Neural progenitor cell (in vitro differentiated cells): ENCODE data around the gene NLGN4X. TPM values are rescaled to one million over a fixed set of nuclear protein-coding genes. Genes with fewer than 3 reads are reported as not detected.

Source experiments
- DNase-seq: peaks from one replicate; pipeline ENCODE4 v3.0.0-alpha.2; 2016; ENCODE audit warnings: low spot score
- H2AFZ ChIP-seq: fragments of 200-600 bp; sonication (generic); replicated peaks from 2 replicates; pipeline ENCODE4 v1.6.1; 2016; ENCODE audit warnings: antibody characterized with exemption
- H3F3A ChIP-seq: fragments of 200-600 bp; sonication (generic); 2 replicates; pipeline ENCODE4 v1.6.1; 2016; ENCODE audit warnings: antibody characterized with exemption, low read depth
- H3K27ac ChIP-seq: fragments of 200-600 bp; sonication (generic); 2 replicates; pipeline ENCODE4 v1.5.1; 2016; ENCODE audit warnings: mild to moderate bottlenecking
- H3K27me3 ChIP-seq: fragments of 200-600 bp; sonication (generic); 2 replicates; pipeline ENCODE4 v1.6.1; 2016; ENCODE audit warnings: mild to moderate bottlenecking, moderate library complexity
- H3K36me3 ChIP-seq: fragments of 200-600 bp; sonication (generic); 2 replicates; pipeline ENCODE4 v1.5.1; 2016
- H3K4me1 ChIP-seq: fragments of 200-600 bp; sonication (generic); 2 replicates; pipeline ENCODE4 v1.6.1; 2016; ENCODE audit warnings: mixed run types
- H3K4me2 ChIP-seq: fragments of 200-600 bp; sonication (generic); 2 replicates; pipeline ENCODE4 v1.6.1; 2016
- H3K4me3 ChIP-seq: fragments of 200-600 bp; sonication (generic); 2 replicates; pipeline ENCODE4 v1.5.1; 2016
- H3K79me2 ChIP-seq: fragments of 200-600 bp; sonication (generic); 2 replicates; pipeline ENCODE4 v1.6.1; 2016; ENCODE audit warnings: low read depth
- H3K9ac ChIP-seq: fragments of 200-600 bp; sonication (generic); 2 replicates; pipeline ENCODE4 v1.6.1; 2016
- H3K9me3 ChIP-seq: fragments of 200-600 bp; sonication (generic); 2 replicates; pipeline ENCODE4 v1.5.1; 2016; ENCODE audit warnings: low read depth
- H4K20me1 ChIP-seq: fragments of 200-600 bp; sonication (generic); 2 replicates; pipeline ENCODE4 v1.6.1; 2016; ENCODE audit warnings: low read depth
- H3K27ac Mint-ChIP-seq: 3 replicates; pipeline ENCODE4 v1.8.0; 2021; ENCODE audit warnings: mixed read lengths
- H3K27me3 Mint-ChIP-seq: 2 replicates; pipeline ENCODE4 v1.8.0; 2022; ENCODE audit warnings: low read depth, mild to moderate bottlenecking, inconsistent platforms, moderate library complexity, mixed read lengths; ENCODE audit not compliant: insufficient read depth
- H3K36me3 Mint-ChIP-seq: 3 replicates; pipeline ENCODE4 v1.8.0; 2021; ENCODE audit warnings: mixed read lengths
- H3K4me1 Mint-ChIP-seq: 3 replicates; pipeline ENCODE4 v1.8.0; 2021; ENCODE audit warnings: mixed read lengths
- H3K4me3 Mint-ChIP-seq: 3 replicates; pipeline ENCODE4 v1.8.0; 2021; ENCODE audit warnings: mild to moderate bottlenecking, moderate library complexity, mixed read lengths
- H3K9me3 Mint-ChIP-seq: 3 replicates; pipeline ENCODE4 v1.8.0; 2020; ENCODE audit warnings: mixed read lengths
- CTCF ChIP-seq: fragments of 200-600 bp; sonication (generic); IDR thresholded peaks from 2 replicates; pipeline ENCODE4 v1.5.1; 2017; ENCODE audit warnings: antibody characterized with exemption, mild to moderate bottlenecking
- EZH2 ChIP-seq: fragments of 200-600 bp; sonication (generic); IDR thresholded peaks from 2 replicates; pipeline ENCODE4 v1.6.1; 2017; ENCODE audit warnings: antibody characterized with exemption, mild to moderate bottlenecking, moderate library complexity
- EZH2phosphoT487 ChIP-seq: fragments of 200-600 bp; sonication (generic); IDR thresholded peaks from 2 replicates; pipeline ENCODE4 v1.6.1; 2017; ENCODE audit warnings: antibody characterized with exemption
- total RNA-seq: library from RNA; depleted of rRNA; stranded (reverse); fragments of >200 nt; gene quantifications from 2 replicates; pipeline ENCODE4 v1.2.3, GENCODE V29; 2015; ENCODE audit warnings: low replicate concordance

NLGN4X gene
- total RNA-seq, 1 donor from 2014 or later = 10.1 TPM

- H3K27me3 ChIP-seq = no peaks in the 10 kb centered on the region
- DNase-seq = no peak
- H3K9ac ChIP-seq = no peak overlapping the region
- H3K79me2 ChIP-seq = no peaks in the 10 kb centered on the region
- H4K20me1 ChIP-seq = no peaks in the 10 kb centered on the region
- H3K9me3 Mint-ChIP-seq = no peaks in the 10 kb centered on the region
- no peaks in the 10 kb centered on the region for H3K4me1 ChIP-seq
- no peak overlapping the region for H3K4me3 Mint-ChIP-seq
- no peaks in the 10 kb centered on the region for H3K36me3 ChIP-seq
- no peaks in the 10 kb centered on the region for H3K27me3 Mint-ChIP-seq
- no peak overlapping the region for H3K4me3 ChIP-seq
- H2AFZ ChIP-seq = no peak overlapping the region
- H3F3A ChIP-seq = no peaks in the 10 kb centered on the region
- no peak overlapping the region for H3K27ac Mint-ChIP-seq
- peaks cover 2% of the 10 kb centered on the region for H3K36me3 Mint-ChIP-seq
- peaks cover 7% of the 10 kb centered on the region for H3K9me3 ChIP-seq
- no peak overlapping the region for H3K27ac ChIP-seq
- H3K4me1 Mint-ChIP-seq = no peaks in the 10 kb centered on the region
- H3K4me2 ChIP-seq = no peak overlapping the region
- no peak for TF ChIP-seq EZH2phosphoT487
- no peak for TF ChIP-seq EZH2
- no peak for TF ChIP-seq CTCF
Observed at GRCh38 chrX:5959286-5959685, 269.4 kb downstream of the NLGN4X start.

- Histone ChIP-seq H3K9me3 (peaks cover 7% of the 10 kb centered on the region), H3K4me2 (no peak overlapping the region), H3K4me3 (no peak overlapping the region), H3K9ac (no peak overlapping the region), H3K79me2 (no peaks in the 10 kb centered on the region), H3K27ac (no peak overlapping the region), H3K27me3 (no peaks in the 10 kb centered on the region), H4K20me1 (no peaks in the 10 kb centered on the region), H2AFZ (no peak overlapping the region), H3K36me3 (no peaks in the 10 kb centered on the region), H3K4me1 (no peaks in the 10 kb centered on the region), H3F3A (no peaks in the 10 kb centered on the region)
- H3K4me3 Mint-ChIP-seq = no peak overlapping the region
- no peak for TF ChIP-seq EZH2
- TF ChIP-seq EZH2phosphoT487 = no peak
- TF ChIP-seq CTCF = no peak
- no peak overlapping the region for H3K27ac Mint-ChIP-seq
- H3K36me3 Mint-ChIP-seq = no peaks in the 10 kb centered on the region
- no peaks in the 10 kb centered on the region for H3K27me3 Mint-ChIP-seq
- DNase-seq = no peak
- H3K9me3 Mint-ChIP-seq = no peaks in the 10 kb centered on the region
- no peaks in the 10 kb centered on the region for H3K4me1 Mint-ChIP-seq
Observed at GRCh38 chrX:5958523-5958922, 270.1 kb downstream of the NLGN4X start.

GRCh38 chrX:5957506-5957905 lies 271.2 kb downstream of the NLGN4X start:
- no peak overlapping the region for H3K27ac Mint-ChIP-seq
- no peaks in the 10 kb centered on the region for H3K36me3 Mint-ChIP-seq
- Histone ChIP-seq H3F3A (no peaks in the 10 kb centered on the region), H3K4me2 (no peak overlapping the region), H3K79me2 (no peaks in the 10 kb centered on the region), H3K36me3 (no peaks in the 10 kb centered on the region), H3K4me1 (no peaks in the 10 kb centered on the region), H3K27ac (no peak overlapping the region), H3K9me3 (peaks cover 7% of the 10 kb centered on the region), H3K9ac (no peak overlapping the region), H3K4me3 (no peak overlapping the region), H4K20me1 (no peaks in the 10 kb centered on the region), H3K27me3 (no peaks in the 10 kb centered on the region), H2AFZ (no peak overlapping the region)
- TF ChIP-seq EZH2phosphoT487 (no peak), EZH2 (no peak), CTCF (no peak)
- H3K4me3 Mint-ChIP-seq = no peak overlapping the region
- DNase-seq = no peak
- no peaks in the 10 kb centered on the region for H3K4me1 Mint-ChIP-seq
- no peaks in the 10 kb centered on the region for H3K9me3 Mint-ChIP-seq
- no peaks in the 10 kb centered on the region for H3K27me3 Mint-ChIP-seq

GRCh38 chrX:5936438-5936837 lies 292.2 kb downstream of the NLGN4X start:
- Histone ChIP-seq H3K27ac (no peak overlapping the region), H3K27me3 (no peaks in the 10 kb centered on the region), H3K4me3 (no peak overlapping the region), H3F3A (no peaks in the 10 kb centered on the region), H2AFZ (no peak overlapping the region), H3K36me3 (no peaks in the 10 kb centered on the region), H4K20me1 (no peaks in the 10 kb centered on the region), H3K9ac (no peak overlapping the region), H3K4me2 (no peak overlapping the region), H3K9me3 (no peaks in the 10 kb centered on the region), H3K4me1 (no peaks in the 10 kb centered on the region), H3K79me2 (no peaks in the 10 kb centered on the region)
- Mint-ChIP-seq H3K9me3 (no peaks in the 10 kb centered on the region), H3K27ac (no peak overlapping the region), H3K4me3 (no peak overlapping the region), H3K4me1 (no peaks in the 10 kb centered on the region), H3K27me3 (no peaks in the 10 kb centered on the region), H3K36me3 (peaks cover 4% of the 10 kb centered on the region)
- no peak for TF ChIP-seq EZH2phosphoT487
- no peak for DNase-seq
